NCI-H2029 treated with DMSO at 0.1 percent for 48 hours (cell line): ENCODE measurements around the gene ATP7B.
A peak's percentile ranks its signal among the peaks of the same experiment; 100 is the strongest.
"Not testable (repeated sequence)": the region's sequence is repeated elsewhere in the genome, so short reads cannot be mapped to it uniquely, and the experiment has no call there.

Source experiments
- DNase-seq: peaks from one replicate; lab custom pipeline; 2025; lab: John Stamatoyannopoulos, UW

Gene ATP7B

DNA sequence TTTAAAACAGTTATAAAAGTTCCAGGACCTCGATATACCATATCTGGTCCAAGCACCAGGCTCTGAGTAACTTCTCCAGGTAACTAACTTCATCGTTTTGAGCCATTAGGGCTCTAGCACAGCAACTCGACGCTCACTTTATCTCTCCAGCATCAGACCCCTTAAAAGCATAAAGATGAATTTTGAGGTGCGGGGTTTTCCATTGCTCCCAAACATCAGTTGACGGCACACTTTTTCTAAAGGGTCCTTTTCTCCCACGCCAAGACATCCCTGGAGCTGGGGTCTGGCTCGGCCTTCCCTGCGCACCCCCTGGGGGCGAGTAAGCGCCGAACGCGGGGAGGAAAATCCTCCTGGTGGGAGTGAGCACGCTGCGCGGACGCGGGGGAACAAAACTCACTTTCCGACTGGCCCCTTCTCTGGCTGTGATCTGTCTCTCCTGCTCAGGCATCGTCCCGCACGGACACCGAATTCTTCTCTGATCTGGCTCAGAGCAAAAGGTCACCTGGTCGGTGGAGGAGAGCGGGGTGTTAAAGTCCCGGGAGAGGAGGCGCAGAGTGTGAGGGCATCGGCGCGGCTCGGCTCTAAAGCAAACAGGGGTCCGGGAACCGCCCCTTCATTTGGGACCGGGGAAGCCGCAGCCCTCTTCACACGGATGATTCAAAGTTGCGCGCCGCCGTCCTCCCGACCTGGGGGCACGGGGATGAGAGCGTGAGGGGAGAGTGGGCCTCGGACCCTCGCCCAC, at the start of gene ATP7B:
TSS of gene ATP7B (minus strand) at position 561 of the 742 bp plus-strand sequence. CDS start at position 448, 113 bp downstream.
- DNase-seq: no peak

DNA sequence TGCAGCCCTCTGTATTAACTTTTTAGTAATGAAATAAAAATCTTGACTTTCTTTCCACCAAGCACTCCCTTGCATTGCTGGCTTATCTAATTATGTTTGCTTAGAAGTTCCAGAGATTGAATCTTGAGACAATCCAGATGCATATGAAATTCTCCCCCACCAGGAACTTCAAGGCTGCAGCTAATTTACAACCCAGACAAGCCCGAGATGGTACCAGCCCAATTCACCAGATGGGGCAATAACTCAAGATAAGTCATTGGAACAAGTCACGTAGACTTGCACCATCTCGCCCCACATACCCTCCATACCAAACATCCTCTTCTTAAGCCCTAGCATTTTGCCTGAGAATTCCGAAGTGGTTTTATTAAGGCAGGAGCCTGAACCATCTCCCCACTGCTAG, 42.2 kb upstream of the ATP7B start:
- DNase-seq: no peak

DNA sequence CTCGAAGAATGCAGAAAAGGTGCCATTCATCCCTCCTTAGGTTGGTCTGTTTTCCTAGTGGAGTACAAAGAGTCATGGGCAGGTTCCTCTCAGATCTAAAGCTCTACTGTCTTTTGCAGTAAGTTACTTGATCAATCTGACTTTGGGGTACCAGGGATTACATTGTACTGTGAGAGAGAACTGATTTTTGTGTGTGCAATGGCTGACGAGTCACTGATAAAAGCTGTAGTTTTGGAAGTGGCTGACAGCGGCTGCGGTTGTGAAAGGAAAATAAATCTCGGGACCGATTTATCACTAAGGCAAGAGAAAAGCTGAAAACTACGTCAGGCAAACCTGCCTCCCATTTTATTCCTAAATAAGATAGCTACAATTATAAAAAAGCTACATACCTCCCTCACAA, 40.1 kb upstream of the ATP7B start:
- no peak for DNase-seq

DNA sequence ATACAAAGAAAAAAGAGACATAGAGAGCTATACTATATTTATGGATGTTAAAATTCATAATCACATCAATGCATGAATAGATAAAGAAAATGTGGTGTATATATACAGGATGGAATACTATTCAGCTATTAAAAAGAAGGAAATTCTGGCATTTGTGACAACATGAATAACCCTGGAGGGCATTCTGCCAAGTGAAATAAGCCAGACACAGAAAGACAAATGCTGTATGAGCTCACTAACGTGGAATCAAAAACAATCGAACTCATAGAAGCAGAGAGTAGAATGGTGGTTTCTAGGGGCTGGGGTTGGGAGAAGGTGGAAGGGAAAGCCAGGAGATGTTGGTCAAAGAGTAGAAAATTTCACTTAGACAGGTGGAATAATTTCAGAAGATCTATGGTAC, 37.3 kb upstream of the ATP7B start:
- DNase-seq: no peak

DNA sequence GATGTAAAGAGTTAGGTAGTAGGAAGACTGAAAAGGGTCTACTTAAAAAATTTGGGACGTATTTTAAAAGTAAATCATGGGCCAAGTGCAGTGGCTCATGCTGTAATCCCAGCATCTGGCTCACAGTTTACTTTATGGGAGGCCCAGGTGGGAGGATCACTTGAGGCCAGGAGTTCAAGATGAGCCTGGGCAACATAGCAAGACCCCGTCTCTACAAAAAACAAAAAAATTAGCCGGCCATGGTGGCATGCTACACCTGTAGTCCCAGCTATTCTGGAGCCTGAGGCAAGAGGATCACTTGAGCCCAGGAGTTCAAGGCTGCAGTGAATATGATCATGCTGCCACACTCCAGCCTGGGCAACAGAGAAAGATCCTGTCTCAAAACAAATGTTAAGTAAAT, 36.2 kb upstream of the ATP7B start:
- DNase-seq: no peak

DNA sequence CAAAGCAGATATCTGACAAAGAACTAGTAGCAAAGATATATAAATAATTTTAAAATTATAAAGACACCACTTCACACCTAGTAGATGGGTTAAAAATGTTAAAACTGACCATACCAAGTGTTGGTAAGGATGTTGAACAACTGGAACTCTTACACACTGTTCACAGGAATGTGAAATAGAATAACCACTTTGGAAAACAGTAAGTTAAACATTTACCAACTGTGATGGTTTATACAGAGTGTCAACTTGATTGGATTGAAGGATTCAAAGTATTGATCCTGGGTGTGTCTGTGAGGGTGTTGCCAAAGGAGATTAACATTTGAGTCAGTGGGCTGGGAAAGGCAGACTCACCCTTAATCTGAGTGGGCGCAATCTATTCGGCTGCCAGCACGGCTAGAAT, 32.4 kb upstream of the ATP7B start:
- DNase-seq: no peak

DNA sequence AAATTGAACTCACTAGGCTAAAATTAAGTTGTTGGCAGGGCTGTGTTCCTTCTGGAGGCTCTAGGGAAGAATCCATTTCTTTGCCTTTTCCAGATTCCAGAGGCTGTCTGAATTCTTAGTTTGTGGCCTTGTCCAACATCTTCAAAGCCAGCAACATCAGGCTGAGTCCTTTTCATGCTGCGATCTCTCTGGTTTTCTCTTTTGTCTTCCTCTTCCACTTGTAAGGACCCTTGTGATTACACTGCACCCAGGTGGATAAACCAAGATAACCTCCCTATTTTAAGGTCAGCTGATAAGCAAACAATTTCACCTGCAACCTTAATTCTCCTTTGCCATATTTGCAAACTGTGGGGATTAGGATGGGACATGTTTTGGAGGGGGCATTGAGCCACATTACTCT, 24.8 kb upstream of the ATP7B start:
- DNase-seq: no peak

DNA sequence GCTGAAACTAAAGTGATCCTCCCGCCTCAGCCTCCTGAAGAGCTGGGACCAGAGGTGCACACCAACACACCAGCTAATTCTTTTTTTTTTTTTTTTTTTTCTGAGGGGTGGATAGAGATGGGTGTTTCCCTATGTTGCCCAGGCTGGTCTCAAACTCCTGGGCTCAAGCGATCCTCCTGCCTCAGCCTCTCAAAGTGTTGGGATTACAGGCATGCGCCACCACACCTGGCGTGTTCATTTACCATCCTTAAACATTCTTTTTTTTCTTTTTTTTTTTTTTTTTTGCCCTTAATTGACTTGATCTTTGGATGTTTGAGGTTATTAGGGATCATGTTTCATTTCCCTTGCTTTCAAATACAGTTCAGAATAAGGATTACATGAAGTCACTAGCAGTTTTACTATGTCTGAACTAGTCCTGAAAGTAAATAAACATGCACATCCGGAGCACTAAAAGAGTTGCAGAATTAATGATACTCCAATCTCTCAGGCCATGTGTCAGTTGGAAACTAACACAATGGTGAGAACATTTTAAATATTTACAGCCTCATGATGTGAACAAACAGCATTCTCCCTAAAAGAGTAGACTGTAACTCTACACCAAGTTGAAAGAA, 23.5 kb upstream of the ATP7B start:
- peak; percentile 12 for DNase-seq

DNA sequence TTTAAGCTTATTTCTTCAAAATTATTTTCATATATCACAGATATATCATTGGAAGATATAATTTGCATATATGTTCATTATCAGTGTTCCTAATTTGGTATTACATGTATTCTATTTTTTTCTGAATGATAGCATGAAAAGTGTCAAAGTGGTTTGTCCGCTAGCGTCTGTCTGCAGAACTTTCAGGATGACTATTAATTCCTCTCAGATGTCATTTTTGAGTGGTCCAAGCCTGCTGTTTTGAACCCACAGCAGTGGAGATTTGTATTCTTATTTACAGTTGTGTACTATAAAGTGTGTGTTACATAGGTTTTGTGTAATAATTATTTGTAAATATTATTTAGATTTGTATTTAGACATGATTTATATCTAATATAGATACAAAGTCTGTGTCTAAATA, 21.8 kb upstream of the ATP7B start:
- no peak for DNase-seq

DNA sequence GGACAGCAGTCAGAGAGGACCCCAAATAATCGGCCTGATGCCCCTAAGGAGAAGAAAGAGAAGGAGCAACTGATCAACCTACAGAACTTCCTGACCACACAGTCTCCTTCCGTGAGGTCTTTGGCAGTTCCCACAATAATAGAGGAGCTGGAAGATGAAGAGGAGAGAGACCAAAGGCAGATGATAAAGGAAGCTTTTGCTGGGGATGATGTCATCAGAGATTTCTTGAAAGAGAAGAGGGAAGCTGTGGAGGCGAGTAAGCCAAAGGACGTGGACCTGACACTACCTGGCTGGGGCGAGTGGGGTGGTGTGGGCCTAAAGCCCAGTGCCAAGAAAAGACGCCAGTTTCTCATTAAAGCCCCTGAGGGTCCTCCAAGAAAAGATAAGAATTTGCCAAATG, 19.2 kb upstream of the ATP7B start:
- not testable (repeated sequence) for DNase-seq

DNA sequence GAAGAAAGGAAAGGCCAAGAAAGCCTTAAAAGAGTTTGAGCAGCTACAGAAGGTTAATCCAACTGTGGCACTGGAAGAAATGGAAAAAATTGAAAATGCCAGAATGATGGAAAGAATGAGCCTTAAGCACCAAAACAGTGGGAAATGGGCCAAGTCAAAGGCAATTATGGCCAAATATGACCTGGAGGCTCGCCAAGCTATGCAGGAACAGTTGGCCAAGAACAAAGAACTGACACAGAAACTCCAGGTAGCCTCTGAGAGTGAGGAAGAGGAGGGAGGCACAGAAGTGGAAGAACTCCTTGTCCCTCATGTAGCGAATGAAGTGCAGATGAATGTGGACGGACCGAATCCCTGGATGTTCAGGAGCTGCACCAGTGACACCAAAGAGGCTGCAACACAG, 18.3 kb upstream of the ATP7B start:
- DNase-seq: peak; percentile 15

DNA sequence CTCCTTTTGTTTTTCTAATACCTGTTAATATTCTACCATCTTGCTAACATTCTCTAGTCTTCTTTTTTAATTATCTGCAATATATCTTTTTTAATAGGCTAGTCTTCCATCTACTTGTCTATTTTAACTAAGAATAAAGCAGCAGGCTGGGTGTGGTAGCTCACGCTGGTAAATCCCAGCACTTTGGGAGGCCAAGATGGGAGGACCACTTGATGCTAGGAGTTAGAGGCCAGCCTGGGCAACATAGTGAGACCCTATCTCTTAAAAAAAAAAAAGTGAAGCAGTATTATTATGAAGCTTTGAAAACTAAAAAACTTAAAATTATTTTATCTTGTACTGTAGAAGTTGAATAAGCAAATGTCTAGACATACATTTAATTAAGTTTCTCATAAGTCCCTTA, 16.6 kb upstream of the ATP7B start:
- DNase-seq: no peak

DNA sequence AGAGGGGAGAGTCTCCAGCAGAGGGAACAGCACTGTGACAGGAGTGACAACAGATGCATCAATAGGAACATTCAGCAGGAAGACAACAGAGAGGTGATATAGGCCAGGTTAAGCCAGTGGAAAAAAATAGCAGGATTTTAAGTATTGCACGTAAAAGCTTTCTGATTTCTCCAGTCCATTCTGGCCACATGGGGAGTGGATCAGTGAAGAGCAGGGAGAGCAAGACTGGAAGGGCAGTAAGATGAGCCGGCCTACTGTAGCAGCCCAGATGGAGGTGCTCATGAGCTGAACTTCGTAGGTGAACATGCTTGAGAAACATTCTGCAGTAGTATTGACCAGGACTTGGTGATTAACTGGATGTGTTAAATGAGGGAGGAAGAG, 15.0 kb upstream of the ATP7B start:
- no peak for DNase-seq

DNA sequence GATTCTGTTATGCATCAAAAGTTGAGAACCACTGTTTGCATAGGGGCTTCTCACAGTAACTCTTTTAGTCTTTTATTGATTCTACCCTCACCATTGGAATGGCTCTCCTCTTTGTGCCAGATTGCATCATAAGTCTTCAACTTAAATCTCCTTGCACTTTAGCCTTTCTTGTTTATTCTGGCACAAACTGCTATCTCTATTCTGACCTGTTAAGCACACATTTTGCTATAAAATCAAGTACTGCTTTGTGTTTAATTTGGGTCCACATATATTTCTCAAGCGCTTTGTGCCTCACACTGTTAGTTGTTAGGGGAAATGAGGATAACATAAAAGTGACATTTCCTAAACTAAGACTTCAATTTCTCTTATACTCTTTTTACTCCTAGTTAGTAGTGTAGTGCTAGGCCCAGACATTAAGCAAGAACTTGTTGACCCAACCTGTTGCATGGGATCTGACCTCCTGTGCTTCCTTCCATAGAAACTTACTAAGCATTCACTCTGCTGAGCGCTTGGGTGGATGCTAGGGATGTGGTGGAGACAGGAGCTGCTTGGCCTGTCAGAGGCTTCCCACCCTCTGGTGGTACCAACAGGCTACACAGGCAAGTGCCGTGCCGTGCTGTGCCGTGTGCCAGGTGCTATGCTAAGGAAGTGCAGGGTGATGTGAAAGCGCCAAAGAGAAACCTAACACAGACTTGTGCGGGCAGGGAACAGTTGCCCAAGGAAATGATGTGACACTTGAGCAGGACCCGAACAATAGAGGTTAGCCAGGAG, 14.4 kb upstream of the ATP7B start:
- no peak for DNase-seq

DNA sequence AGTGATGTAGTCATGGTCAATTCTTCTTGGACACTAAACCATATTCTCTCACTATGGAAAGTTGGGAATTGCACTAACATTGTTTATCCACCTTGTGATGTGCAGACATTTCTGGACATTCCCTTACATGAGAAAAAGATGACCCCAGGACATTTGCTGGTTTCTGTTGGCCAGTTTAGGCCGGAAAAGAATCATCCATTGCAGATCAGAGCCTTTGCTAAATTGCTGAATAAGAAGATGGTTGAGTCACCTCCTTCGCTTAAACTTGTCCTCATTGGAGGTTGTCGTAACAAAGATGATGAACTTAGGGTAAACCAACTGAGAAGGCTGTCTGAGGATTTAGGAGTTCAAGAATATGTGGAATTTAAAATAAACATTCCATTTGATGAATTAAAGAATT, 13.2 kb upstream of the ATP7B start, which contains the start of gene UTP14C:
TSS of gene UTP14C (plus strand) at position 211 of the 400 bp plus-strand sequence. CDS start 4,114 bp downstream, outside the sequence.
- no peak for DNase-seq

DNA sequence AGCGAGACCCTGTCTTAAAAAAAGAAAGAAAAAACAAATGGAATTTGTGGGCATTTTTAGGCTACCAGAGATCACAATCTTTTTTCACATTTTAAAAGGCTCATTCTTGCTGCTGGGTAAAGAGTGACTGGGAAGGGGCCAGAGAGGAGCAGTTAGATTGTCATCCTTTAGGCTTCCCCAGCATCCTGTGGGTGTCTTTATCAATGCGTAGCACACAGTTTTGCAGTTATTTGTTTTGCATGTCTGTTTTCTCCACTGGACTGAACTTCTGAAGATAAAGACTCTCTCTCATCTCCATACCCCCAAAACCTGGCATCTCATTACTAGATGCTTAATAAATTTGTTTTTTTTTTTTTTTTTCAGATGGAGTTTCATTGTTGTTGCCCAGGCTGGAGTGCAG, 11.1 kb upstream of the ATP7B start:
- no peak for DNase-seq

DNA sequence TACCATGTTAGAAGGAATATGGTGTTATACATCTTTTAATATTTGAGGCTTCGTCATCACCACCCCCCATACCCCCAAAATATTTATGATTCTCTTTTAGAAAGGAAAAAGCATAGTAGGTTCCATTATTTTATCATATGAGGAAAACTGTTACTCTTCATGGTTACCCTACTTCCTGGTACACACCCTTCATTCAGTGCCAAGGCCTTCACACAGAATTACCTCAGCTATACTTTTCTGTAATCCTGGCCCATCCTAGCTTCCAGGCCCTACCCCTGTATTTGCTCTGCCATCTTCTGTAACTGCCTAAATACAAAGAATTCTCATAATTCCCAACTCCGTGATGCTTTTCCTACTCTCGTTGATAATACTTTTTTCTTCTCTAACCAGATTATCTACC, 8.9 kb upstream of the ATP7B start:
- DNase-seq: no peak

DNA sequence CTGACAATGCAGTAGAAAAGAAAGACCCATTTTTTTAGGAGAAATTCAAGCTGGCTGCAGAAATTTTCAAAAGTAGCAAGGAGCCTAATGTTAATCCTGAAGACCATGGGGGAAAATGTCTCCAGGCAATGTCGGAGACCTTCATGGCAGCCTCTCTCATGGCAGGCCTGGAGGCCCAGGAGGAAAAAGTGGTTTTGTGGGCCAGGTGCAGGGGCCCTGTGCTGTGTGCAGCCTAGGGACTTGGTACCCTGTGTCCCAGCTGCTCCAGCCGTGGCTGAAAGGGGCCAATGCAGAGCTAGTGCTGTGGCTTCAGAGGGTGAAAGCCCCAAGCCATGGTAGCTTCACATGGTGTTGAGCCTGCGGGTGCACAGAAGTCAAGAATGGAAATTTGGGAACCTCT, 5.0 kb upstream of the ATP7B start:
- no peak for DNase-seq

DNA sequence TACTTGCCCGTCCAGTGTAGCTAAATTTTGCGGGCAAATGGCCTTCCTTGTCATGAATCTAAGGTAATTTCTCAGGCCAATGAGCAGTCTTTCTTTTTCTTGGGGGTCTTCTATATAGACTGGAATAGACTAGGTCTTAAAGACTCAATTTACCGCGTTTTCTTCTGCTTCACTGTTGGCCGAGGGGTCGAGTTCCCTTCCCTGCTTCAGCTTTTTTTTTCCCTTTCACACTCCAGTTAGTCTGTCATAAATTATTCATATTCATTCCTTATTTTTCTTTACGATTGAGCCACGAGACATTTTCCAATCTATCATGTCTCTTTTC, 1.2 kb upstream of the ATP7B start:
- no peak for DNase-seq

DNA sequence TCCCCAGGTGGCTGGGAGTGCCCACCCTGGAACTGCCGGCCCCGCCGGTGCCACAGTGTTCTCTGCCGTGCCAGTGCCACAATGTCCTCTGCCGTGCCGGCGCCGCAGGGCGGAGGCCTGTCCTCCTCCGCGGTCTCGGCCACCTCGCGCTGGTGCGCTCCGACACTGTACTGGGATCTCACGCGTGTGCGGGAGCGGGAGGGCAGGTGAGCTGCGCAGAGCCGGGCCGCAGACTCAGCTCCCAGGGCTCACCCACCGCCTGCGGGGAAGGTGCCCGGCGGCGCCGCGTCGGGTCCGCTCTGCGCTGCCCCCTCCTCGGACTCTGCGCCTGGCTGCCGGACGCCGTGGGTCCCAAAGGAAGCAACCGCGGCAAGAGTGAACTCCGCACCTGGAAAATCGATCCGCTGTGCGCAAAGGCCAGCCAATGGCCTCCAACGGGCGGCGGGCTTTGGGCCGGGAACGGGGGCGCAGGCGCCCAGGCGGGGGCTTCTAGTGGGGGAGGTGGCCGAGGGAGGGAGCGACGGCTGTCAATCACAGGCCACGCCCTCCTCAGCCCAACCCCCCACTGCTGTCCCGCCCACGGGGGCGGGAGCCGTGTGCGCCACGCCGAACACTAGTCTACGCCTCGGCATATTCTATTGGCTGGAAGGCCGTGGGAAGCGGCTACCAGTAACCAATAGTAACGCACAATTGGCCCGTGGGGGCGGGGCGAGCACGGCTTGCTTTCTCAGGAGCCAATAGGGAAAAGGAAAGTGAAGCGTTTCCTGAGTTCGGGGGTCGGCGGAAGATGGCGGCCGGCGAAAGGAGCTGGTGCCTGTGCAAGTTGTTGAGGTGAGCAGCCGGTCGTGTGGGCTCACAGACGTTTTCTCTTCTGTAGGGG, 622 bp upstream of the ATP7B start, which contains the start of gene ALG11:
TSS of gene ALG11 (plus strand) at position 767 of the 880 bp plus-strand sequence. CDS start at position 788, 21 bp downstream.
- DNase-seq: peak; percentile 56

DNA sequence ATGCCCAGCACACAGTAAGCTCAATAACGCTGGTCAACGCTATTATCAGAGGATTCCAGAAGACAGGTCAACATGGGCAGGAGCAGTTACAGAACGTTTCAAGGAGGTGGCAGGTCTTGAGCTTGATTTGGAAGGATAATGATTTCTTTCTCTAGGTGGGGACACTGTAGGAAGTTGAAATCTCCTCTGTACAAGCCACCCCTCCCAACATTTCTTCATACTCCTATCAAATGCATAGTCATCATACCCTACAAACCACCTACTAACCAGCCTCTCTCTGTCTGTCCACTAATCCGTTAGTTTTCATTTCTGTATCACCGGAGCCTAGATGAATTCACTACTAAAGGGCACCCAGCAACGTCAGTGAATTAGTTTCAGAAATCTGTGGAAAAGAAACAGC, 1.3 kb downstream of the ATP7B start:
- DNase-seq: no peak
